ENCODE results near the gene ZBTB7C.

The ZBTB7C gene

DNA sequence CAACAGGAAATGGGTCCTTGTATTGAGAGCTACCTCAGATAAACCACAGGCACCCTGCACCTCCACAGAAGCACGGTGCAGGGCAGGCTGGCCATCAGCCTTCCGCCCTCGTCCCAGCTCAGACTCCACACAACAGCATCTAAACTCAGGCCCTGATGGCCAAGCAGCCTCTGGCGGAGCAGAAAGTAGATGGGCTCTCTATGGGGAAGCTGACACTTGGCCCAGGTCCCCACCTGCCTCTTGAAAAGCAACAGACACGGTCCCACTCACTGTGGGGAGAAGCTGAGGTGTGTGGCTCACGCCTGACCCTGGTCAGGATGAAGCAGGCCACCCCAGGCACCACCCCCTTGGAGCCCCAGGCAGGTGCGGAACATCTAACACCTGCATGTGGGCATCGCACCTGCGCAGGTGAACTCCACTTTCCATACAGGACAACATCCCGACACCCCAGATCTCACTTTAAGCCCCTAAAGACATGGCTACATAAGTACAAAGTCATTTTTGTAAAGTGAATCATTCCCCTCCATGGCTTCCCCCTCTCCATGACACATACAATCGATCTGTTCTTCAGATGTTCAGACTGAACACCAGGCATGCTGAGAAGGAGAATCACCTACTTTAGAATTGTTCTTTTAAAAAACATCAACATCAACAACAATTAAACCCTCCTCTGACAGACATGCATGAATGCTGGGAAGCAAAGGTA is 208.4 kb downstream of the ZBTB7C start:
- Histone ChIP-seq H3K4me2 (ENCODE audit: insufficient read depth, low read length) (no peak overlapping the region), H3K79me2 (ENCODE audit: insufficient read depth, low read length) (no peaks in the 10 kb centered on the region), H3K36me3 (ENCODE audit: insufficient read depth, low read length) (no peaks in the 10 kb centered on the region), H3K4me1 (ENCODE audit: insufficient read depth, low read length) (no peaks in the 10 kb centered on the region), H3K4me3 (ENCODE audit: low read depth in 1 of 2, low read length in 2 of 2) (no peak overlapping the region), H3K9me3 (ENCODE audit: insufficient read depth, low read length, severe bottlenecking) (no peaks in the 10 kb centered on the region), H3K9ac (ENCODE audit: low read depth, low read length) (no peak overlapping the region), H3K27me3 (ENCODE audit: insufficient read depth, low read length, poor library complexity) (peaks cover 33% of the 10 kb centered on the region), H3K27ac (ENCODE audit: low read length) (no peak overlapping the region), H2AFZ (ENCODE audit: low read depth, low read length) (no peak overlapping the region), H4K20me1 (ENCODE audit: insufficient read depth, low read length) (no peaks in the 10 kb centered on the region; the same call in 1 of the 2 replicates)
- DNase-seq (no peak), ATAC-seq (ENCODE audit: insufficient read depth, low read depth) (no peak)
- TF ChIP-seq, protein P1, sequence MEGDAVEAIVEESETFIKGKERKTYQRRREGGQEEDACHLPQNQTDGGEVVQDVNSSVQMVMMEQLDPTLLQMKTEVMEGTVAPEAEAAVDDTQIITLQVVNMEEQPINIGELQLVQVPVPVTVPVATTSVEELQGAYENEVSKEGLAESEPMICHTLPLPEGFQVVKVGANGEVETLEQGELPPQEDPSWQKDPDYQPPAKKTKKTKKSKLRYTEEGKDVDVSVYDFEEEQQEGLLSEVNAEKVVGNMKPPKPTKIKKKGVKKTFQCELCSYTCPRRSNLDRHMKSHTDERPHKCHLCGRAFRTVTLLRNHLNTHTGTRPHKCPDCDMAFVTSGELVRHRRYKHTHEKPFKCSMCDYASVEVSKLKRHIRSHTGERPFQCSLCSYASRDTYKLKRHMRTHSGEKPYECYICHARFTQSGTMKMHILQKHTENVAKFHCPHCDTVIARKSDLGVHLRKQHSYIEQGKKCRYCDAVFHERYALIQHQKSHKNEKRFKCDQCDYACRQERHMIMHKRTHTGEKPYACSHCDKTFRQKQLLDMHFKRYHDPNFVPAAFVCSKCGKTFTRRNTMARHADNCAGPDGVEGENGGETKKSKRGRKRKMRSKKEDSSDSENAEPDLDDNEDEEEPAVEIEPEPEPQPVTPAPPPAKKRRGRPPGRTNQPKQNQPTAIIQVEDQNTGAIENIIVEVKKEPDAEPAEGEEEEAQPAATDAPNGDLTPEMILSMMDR (IDR thresholded peaks at IDR 0.05; ENCODE audit: borderline replicate concordance, extremely low read depth, low read length, poor library complexity, severe bottlenecking) = no peak
- TF ChIP-seq EZH2 (IDR thresholded peaks at IDR 0.05; ENCODE audit: borderline replicate concordance, low read depth, low read length, severe bottlenecking) = no peak

DNA sequence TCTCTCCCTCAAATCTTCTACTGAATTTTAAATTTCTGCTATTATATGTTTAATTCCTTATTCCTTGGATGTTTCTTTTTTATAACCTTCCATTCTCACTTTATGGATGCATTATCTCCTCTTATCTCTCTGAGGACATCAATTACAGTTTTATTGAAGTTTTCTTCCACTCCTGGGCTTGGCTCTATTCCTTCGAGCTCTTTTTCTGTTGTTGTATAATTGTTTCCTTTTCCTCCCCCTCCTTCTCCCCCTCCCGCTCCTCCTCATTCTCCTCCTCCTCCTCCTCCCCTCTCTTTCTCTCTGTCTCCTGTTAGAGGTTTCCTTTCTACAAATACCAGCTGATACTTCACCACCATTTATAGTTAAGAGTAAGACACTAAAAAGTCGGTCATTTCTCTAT is 209.8 kb downstream of the ZBTB7C start:
- H3K9me3 ChIP-seq (ENCODE audit: insufficient read depth, low read length, severe bottlenecking) = no peaks in the 10 kb centered on the region
- H3K27me3 ChIP-seq (ENCODE audit: insufficient read depth, low read length, poor library complexity) = peaks cover 33% of the 10 kb centered on the region
- no peaks in the 10 kb centered on the region for H3K36me3 ChIP-seq (ENCODE audit: insufficient read depth, low read length)
- H3K79me2 ChIP-seq (ENCODE audit: insufficient read depth, low read length) = no peaks in the 10 kb centered on the region
- no peak overlapping the region for H3K9ac ChIP-seq (ENCODE audit: low read depth, low read length)
- DNase-seq (no peak), ATAC-seq (ENCODE audit: insufficient read depth, low read depth) (no peak)
- no peak for TF ChIP-seq EZH2 (IDR thresholded peaks at IDR 0.05; ENCODE audit: borderline replicate concordance, low read depth, low read length, severe bottlenecking)
- TF ChIP-seq, protein P1 (IDR thresholded peaks at IDR 0.05; ENCODE audit: borderline replicate concordance, extremely low read depth, low read length, poor library complexity, severe bottlenecking) = no peak
- no peaks in the 10 kb centered on the region; the same call in 1 of the 2 replicates for H4K20me1 ChIP-seq (ENCODE audit: insufficient read depth, low read length)
- no peak overlapping the region for H3K4me3 ChIP-seq (ENCODE audit: low read depth in 1 of 2, low read length in 2 of 2)
- H3K27ac ChIP-seq (ENCODE audit: low read length) = no peak overlapping the region
- no peak overlapping the region for H2AFZ ChIP-seq (ENCODE audit: low read depth, low read length)
- H3K4me2 ChIP-seq (ENCODE audit: insufficient read depth, low read length) = no peak overlapping the region
- no peaks in the 10 kb centered on the region for H3K4me1 ChIP-seq (ENCODE audit: insufficient read depth, low read length)

DNA sequence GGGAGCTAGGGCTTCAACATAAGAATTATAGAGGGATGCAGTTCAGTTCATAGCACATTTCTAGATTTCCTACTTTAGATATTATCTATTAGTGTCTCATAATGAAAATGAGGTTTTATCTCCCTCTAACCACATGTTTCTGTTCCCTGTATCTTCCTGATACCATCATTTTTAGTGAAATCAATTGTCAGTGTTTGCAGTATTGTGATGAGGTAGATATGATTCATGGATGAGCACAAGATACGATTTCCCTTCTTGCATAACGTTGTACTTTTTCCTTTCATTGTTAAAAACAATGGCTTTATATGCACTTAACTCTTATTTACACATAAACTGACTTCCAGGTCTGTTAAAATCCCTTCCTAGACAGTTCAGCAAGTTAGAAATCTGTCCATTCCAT is 211.4 kb downstream of the ZBTB7C start:
- H3K4me2 ChIP-seq (ENCODE audit: insufficient read depth, low read length) = no peak overlapping the region
- H3K27me3 ChIP-seq (ENCODE audit: insufficient read depth, low read length, poor library complexity) = peaks cover 32% of the 10 kb centered on the region
- no peak for ATAC-seq (ENCODE audit: insufficient read depth, low read depth)
- H3K9me3 ChIP-seq (ENCODE audit: insufficient read depth, low read length, severe bottlenecking) = no peaks in the 10 kb centered on the region
- no peaks in the 10 kb centered on the region for H3K4me1 ChIP-seq (ENCODE audit: insufficient read depth, low read length)
- no peaks in the 10 kb centered on the region; the same call in none of the 2 replicates for H4K20me1 ChIP-seq (ENCODE audit: insufficient read depth, low read length)
- DNase-seq = no peak
- no peaks in the 10 kb centered on the region for H3K79me2 ChIP-seq (ENCODE audit: insufficient read depth, low read length)
- TF ChIP-seq, protein P1 (IDR thresholded peaks at IDR 0.05; ENCODE audit: borderline replicate concordance, extremely low read depth, low read length, poor library complexity, severe bottlenecking) = no peak
- TF ChIP-seq EZH2 (IDR thresholded peaks at IDR 0.05; ENCODE audit: borderline replicate concordance, low read depth, low read length, severe bottlenecking) = no peak
- H3K36me3 ChIP-seq (ENCODE audit: insufficient read depth, low read length) = no peaks in the 10 kb centered on the region
- H3K27ac ChIP-seq (ENCODE audit: low read length) = no peak overlapping the region
- H3K9ac ChIP-seq (ENCODE audit: low read depth, low read length) = no peak overlapping the region
- no peak overlapping the region for H2AFZ ChIP-seq (ENCODE audit: low read depth, low read length)
- no peak overlapping the region for H3K4me3 ChIP-seq (ENCODE audit: low read depth in 1 of 2, low read length in 2 of 2)
